GM12873 (cell line): ENCODE results near the gene MPV17.

Experiments
- CTCF ChIP-seq: IDR thresholded peaks from 2 replicates; pipeline ENCODE4 v1.5.1; 2012; ENCODE audit warnings: low read depth, mild to moderate bottlenecking, moderate library complexity, low read length, control low read depth; ENCODE audit not compliant: insufficient read depth; ENCODE audit errors: missing control alignments

Gene MPV17

GRCh38 chr2:27347641-27348040 is 24.7 kb upstream of the MPV17 start:
- no peak for TF ChIP-seq CTCF

GRCh38 chr2:27336173-27336572 is 13.3 kb upstream of the MPV17 start:
- no peak for TF ChIP-seq CTCF

- no peak for TF ChIP-seq CTCF
Observed at GRCh38 chr2:27335311-27335710, 12.4 kb upstream of the MPV17 start.

- TF ChIP-seq CTCF, result no peak
Observed at GRCh38 chr2:27324720-27325119, 1.8 kb upstream of the MPV17 start.

GRCh38 chr2:27323596-27324285 is 844 bp upstream of the MPV17 start:
- TF ChIP-seq CTCF, result no peak

- no peak for TF ChIP-seq CTCF
Observed at GRCh38 chr2:27322301-27322765, 564 bp downstream of the MPV17 start.

- TF ChIP-seq CTCF, result peak; percentile 7
Observed at GRCh38 chr2:27320958-27321543, 1.8 kb downstream of the MPV17 start.
